ENCODE data around the gene FSIP2. TPM values are rescaled to one million over a fixed set of nuclear protein-coding genes. Genes with fewer than 3 reads are reported as not detected.
A peak's percentile ranks its signal among the peaks of the same experiment; 100 is the strongest.

Gene FSIP2
- total and polyA plus RNA-seq, 2 of the 13 experiments (the other 11 are each of a cell fraction or from before 2014, with no cell fraction given) = 0.01 to 0.07 TPM

DNA sequence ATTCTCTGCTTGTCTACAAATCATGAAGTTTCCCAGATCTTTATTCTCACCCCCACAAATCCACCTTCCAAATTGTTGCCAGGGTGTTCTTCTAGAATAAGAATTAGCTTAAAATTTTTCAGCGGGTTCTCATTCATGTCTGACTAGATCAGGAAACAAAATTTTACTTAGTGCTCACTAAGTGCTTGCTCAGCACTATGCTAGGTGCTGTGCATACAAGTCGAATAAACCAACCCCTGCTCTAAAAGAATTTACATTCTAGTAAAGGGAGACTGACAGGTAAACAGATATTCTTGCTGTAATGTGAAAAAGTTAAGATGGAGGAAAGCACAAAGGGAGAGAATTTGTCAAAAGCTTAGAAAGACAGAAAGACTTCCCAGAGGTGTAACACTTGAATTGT lies 2.4 kb upstream of the FSIP2 start:
- 0 out of 5 replicates have a peak, but pooled peaks cover 0 to 4% of the 10 kb centered on the region in 2 experiments for H3K27me3 ChIP-seq (ENCODE audit: control insufficient read depth in 1 of 2, insufficient read depth in 2 of 2, low read length in 2 of 2)
- intact Hi-C loops (cut with micrococcal nuclease; ENCODE audit: unreplicated experiment) (loop anchor here (5.0 to 10.0 kb wide), 4 partner anchors 109 to 521 kb away; no protein-coding TSS in a partner anchor), in situ Hi-C loops (cut with HindIII; ENCODE audit: extremely low pct_ligation_motif_present, low pct_unique_long_range_greater_than_20kb) (loop anchor here (10.0 to 25.0 kb wide), 2 partner anchors 519 to 524 kb away; no protein-coding TSS in a partner anchor)
- H4K20me1 ChIP-seq (ENCODE audit: insufficient read depth, low read length) = no peaks in the 10 kb centered on the region
- no TSS peak for BruUV-seq (replicated peaks)
- 2% methylated on average over 2 of the region's 2 CpGs for WGBS (ENCODE audit: low lambda C conversion rate)
- DNase-seq (ENCODE audit: low spot score) (no peak), ATAC-seq (no peak), FAIRE-seq (no peak)
- H3K79me2 ChIP-seq (ENCODE audit: insufficient read depth, low read length) = no peaks in the 10 kb centered on the region
- CTCF ChIA-PET (ENCODE audit: low intra/inter-chr PET ratio, low total read pairs) = no interaction called here
- H3K4me1 ChIP-seq (ENCODE audit: insufficient read depth, low read length) = no peaks in the 10 kb centered on the region
- no peaks in the 10 kb centered on the region for H3K36me3 ChIP-seq (replicated peaks in 1 of 2; ENCODE audit: control insufficient read depth in 1 of 2, insufficient read depth in 2 of 2, low read length in 2 of 2)
- POLR2A ChIA-PET = no interaction called here
- no peak overlapping the region for H3K4me3 ChIP-seq (replicated peaks in 1 of 3; ENCODE audit: insufficient read depth in 1 of 3, low read depth in 2 of 3, low read length in 3 of 3)
- H3K4me2 ChIP-seq (ENCODE audit: low read depth, low read length) = no peak overlapping the region
- H2AFZ ChIP-seq (ENCODE audit: low read length) = no peak overlapping the region
- no peak overlapping the region for H3K9ac ChIP-seq (ENCODE audit: insufficient read depth, low read depth, low read length)
- TF ChIP-seq TERF1 (CRISPR knock-in tag; IDR thresholded peaks at IDR 0.05) = no peak
- TF ChIP-seq SATB2 (CRISPR knock-in tag; IDR thresholded peaks at IDR 0.05) = no peak
- TF ChIP-seq MAFK (conservative IDR thresholded peaks at IDR 0.05 in 1 of 2, IDR thresholded peaks at IDR 0.05 in 1 of 2; ENCODE audit: low read length in 2 of 2) = peak; percentile 82 to 92; a peak in 3 of 4 replicates
- TF ChIP-seq ZFP1 (CRISPR knock-in tag; IDR thresholded peaks at IDR 0.05) = no peak
- peak; percentile 85 for TF ChIP-seq MAFF (IDR thresholded peaks at IDR 0.05; ENCODE audit: low read depth, low read length)
- H3K27ac ChIP-seq (ENCODE audit: extremely low read length, insufficient read depth, low read length) = no peak overlapping the region
- H3K9me3 ChIP-seq (ENCODE audit: low read length) = no peaks in the 10 kb centered on the region

DNA sequence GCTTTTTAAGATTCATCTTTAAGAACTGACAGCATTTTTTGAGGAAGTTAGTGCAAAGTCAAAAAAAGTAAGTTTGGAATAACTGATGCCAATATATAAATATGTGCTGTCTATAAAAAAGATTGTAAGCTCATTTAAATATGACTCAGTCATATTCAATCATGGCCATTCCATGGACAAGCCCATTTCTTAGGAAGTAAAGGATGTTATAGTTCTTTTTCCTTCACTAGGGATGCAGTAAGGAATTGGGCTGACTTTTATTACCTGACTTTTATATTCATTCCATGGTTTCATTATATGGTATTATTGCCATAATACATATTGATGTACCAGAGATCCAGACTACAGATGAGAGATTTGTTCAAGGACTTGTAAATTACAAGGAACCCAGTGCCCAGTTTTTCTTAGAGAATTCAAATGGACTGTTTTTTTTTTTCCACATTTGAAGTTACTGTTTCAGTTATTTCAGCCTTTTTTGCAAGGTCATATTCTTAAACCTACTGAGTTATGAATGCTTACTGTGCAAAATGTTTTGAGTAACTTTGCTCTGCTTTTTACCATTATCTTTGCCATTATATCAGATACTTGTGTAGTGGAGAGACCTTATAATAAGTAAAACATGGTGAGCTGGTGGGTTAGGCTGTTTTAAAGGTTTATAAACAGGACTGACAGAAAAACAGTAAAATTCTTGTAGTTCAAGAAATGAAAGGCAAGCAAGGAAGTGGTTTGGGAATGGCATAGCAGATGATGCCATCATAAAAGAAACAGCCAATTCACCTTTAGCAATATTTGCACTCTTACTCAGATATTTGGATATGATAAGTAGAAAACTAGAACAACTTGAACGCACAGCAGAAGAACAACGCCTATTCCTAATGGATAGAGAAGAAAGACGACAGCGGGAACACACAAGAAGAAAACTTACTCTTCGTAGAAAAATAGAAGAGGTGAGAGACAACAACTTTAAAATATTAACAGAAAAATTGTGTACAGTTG lies 7.6 kb downstream of the FSIP2 start:
- no peaks in the 10 kb centered on the region for H3K4me1 ChIP-seq (ENCODE audit: insufficient read depth, low read length)
- ChIA-PET CTCF (ENCODE audit: low intra/inter-chr PET ratio, low total read pairs) (no interaction called here), POLR2A (no interaction called here)
- no peaks in the 10 kb centered on the region for H3K9me3 ChIP-seq (ENCODE audit: low read length)
- no peak overlapping the region for H3K4me3 ChIP-seq (replicated peaks in 1 of 3; ENCODE audit: insufficient read depth in 1 of 3, low read depth in 2 of 3, low read length in 3 of 3)
- 8% methylated on average over 5 of the region's 5 CpGs for WGBS (ENCODE audit: low lambda C conversion rate)
- intact Hi-C loops (cut with micrococcal nuclease; ENCODE audit: unreplicated experiment) (no loop called here), in situ Hi-C loops (cut with HindIII; ENCODE audit: extremely low pct_ligation_motif_present, low pct_unique_long_range_greater_than_20kb) (loop anchor here (25.0 kb wide), 1 partner anchor 534 kb away; no protein-coding TSS in a partner anchor)
- H4K20me1 ChIP-seq (ENCODE audit: insufficient read depth, low read length) = no peaks in the 10 kb centered on the region
- H3K27me3 ChIP-seq (ENCODE audit: control insufficient read depth in 1 of 2, insufficient read depth in 2 of 2, low read length in 2 of 2) = no peaks in the 10 kb centered on the region
- H2AFZ ChIP-seq (ENCODE audit: low read length) = no peak overlapping the region
- peak; percentile 1 for DNase-seq (ENCODE audit: low spot score)
- TF ChIP-seq IRF9 (CRISPR knock-in tag; IDR thresholded peaks at IDR 0.05; ENCODE audit: borderline replicate concordance) (no peak), MAFK (conservative IDR thresholded peaks at IDR 0.05 in 1 of 2, IDR thresholded peaks at IDR 0.05 in 1 of 2; ENCODE audit: low read length in 2 of 2) (peak; percentile 45 to 79; a peak in 2 of 4 replicates), MAFF (IDR thresholded peaks at IDR 0.05; ENCODE audit: low read depth, low read length) (peak; percentile 73)
- H3K27ac ChIP-seq (ENCODE audit: extremely low read length, insufficient read depth, low read length) = no peak overlapping the region
- H3K36me3 ChIP-seq (replicated peaks in 1 of 2; ENCODE audit: control insufficient read depth in 1 of 2, insufficient read depth in 2 of 2, low read length in 2 of 2) = no peaks in the 10 kb centered on the region
- FAIRE-seq = no peak
- H3K9ac ChIP-seq (ENCODE audit: insufficient read depth, low read depth, low read length) = no peak overlapping the region
- BruUV-seq (replicated peaks) = no TSS peak
- no peaks in the 10 kb centered on the region for H3K79me2 ChIP-seq (ENCODE audit: insufficient read depth, low read length)
- no peak for ATAC-seq
- H3K4me2 ChIP-seq (ENCODE audit: low read depth, low read length) = no peak overlapping the region
